HCT116 (cell line): ENCODE results near the gene MYCBP. TPM values are rescaled to one million over a fixed set of nuclear protein-coding genes. Genes with fewer than 3 reads are reported as not detected.

ENCODE experiments used
- ATAC-seq: fragments of 200-7000 bp; cut with Tn5 transposase; 2 replicates; pipeline ENCODE4 v1.9.1; 2020; ENCODE audit warnings: mild to moderate bottlenecking, moderate library complexity
- BruUV-seq: library from RNA; stranded (reverse); fragments of 400-500 nt; replicated peaks from 2 replicates; lab custom pipeline; 2021; lab: Mats Ljungman, UMichigan
- CTCF ChIA-PET: fragments of 300-600 bp; sonication (Branson Sonifier 250); formaldehyde crosslinking; loops from one replicate; lab custom pipeline; 2021; ENCODE audit warnings: antibody characterized with exemption; lab: Charles Lee
- POLR2A ChIA-PET: fragments of 300-600, 350-600 bp; sonication (Branson Sonifier 250); formaldehyde crosslinking; loops from one replicate; lab custom pipeline; 2021; ENCODE audit warnings: antibody characterized with exemption; lab: Charles Lee
- RAD21 ChIA-PET, 2 experiments: fragments of 300-600 bp; sonication (Branson Sonifier 250); formaldehyde crosslinking; loops; one replicate each; lab custom pipeline; 2023; ENCODE audit warnings: low total read pairs in 2 of 2; ENCODE audit not compliant: uncharacterized antibody in 2 of 2, unreplicated experiment in 2 of 2, low non-redundant PET in 1 of 2; lab: Charles Lee
- DNase-seq: peaks from one replicate; pipeline ENCODE4 v3.0.0-alpha.2; 2010; ENCODE audit warnings: low read depth, low spot score
- H2AFZ ChIP-seq: fragments of 200-600 bp; shearing (Covaris generic), sonication (generic); 2 replicates; pipeline ENCODE4 v1.6.1; 2017; ENCODE audit warnings: low read depth, mixed run types, mixed read lengths, antibody characterized with exemption, low read length; ENCODE audit not compliant: poor library complexity, severe bottlenecking
- H3K27ac ChIP-seq: 2 replicates; pipeline ENCODE4 v1.5.1; 2012; ENCODE audit warnings: low read depth, low read length
- H3K27me3 ChIP-seq: fragments of 200-600 bp; sonication (generic); 2 replicates; pipeline ENCODE4 v1.6.1; 2016; ENCODE audit warnings: mixed run types, low read length, mixed read lengths; ENCODE audit not compliant: insufficient read depth
- H3K36me3 ChIP-seq, 2 experiments: fragments of 200-500 bp in 1 of 2; fragments of 200-600 bp in 1 of 2; sonication (Bioruptor generic) in 1 of 2; sonication (generic) in 1 of 2; 2 replicates each; pipeline versions ENCODE4 v1.5.1 to v1.6.1; 2014 to 2016; ENCODE audit warnings: low read length in 2 of 2, inconsistent platforms in 1 of 2, mixed read lengths in 1 of 2, mixed run types in 1 of 2; ENCODE audit not compliant: insufficient read depth in 2 of 2, control insufficient read depth in 1 of 2
- H3K4me1 ChIP-seq, 2 experiments: fragments of 200-600 bp in 1 of 2; sonication (generic) in 1 of 2; 2 replicates each; pipeline versions ENCODE4 v1.5.1 to v1.6.1; 2012 to 2017; ENCODE audit warnings: low read length in 2 of 2, inconsistent platforms in 1 of 2, mild to moderate bottlenecking in 1 of 2, mixed read lengths in 1 of 2, mixed run types in 1 of 2, moderate library complexity in 1 of 2; ENCODE audit not compliant: insufficient read depth in 2 of 2, control insufficient read depth in 1 of 2
- H3K4me2 ChIP-seq: fragments of 200-600 bp; sonication (generic); 2 replicates; pipeline ENCODE4 v1.6.1; 2017; ENCODE audit warnings: mixed run types, low read length, mixed read lengths
- H3K4me3 ChIP-seq, 2 experiments: fragments of 200-600 bp in 1 of 2; sonication (generic) in 1 of 2; replicated peaks in 1 of 2; 2 replicates each; pipeline ENCODE4 v1.5.1; 2011 to 2016; ENCODE audit warnings: low read length in 2 of 2, control low read depth in 1 of 2, low read depth in 1 of 2, mild to moderate bottlenecking in 1 of 2, mixed read lengths in 1 of 2, mixed run types in 1 of 2
- H3K79me2 ChIP-seq: fragments of 200-600 bp; sonication (generic); 2 replicates; pipeline ENCODE4 v1.6.1; 2017; ENCODE audit warnings: mild to moderate bottlenecking, mixed run types, low read length, moderate library complexity, mixed read lengths; ENCODE audit not compliant: insufficient read depth
- H3K9ac ChIP-seq: fragments of 200-600 bp; sonication (generic); 2 replicates; pipeline ENCODE4 v1.6.1; 2016; ENCODE audit warnings: low read length, mixed read lengths
- H3K9me2 ChIP-seq: fragments of 200-600 bp; sonication (generic), shearing (Covaris generic); 2 replicates; pipeline ENCODE4 v1.6.1; 2017; ENCODE audit warnings: mixed run types, mild to moderate bottlenecking, moderate library complexity; ENCODE audit not compliant: insufficient read depth
- H3K9me3 ChIP-seq, 2 experiments: fragments of 200-500 bp in 1 of 2; fragments of 200-600 bp in 1 of 2; sonication (Bioruptor generic) in 1 of 2; sonication (generic) in 1 of 2; 2 replicates each; pipeline ENCODE4 v1.6.1; 2014 to 2017; ENCODE audit warnings: low read length in 2 of 2, mixed read lengths in 2 of 2, inconsistent platforms in 1 of 2, low read depth in 1 of 2, mild to moderate bottlenecking in 1 of 2, mixed run types in 1 of 2, moderate library complexity in 1 of 2; ENCODE audit not compliant: control insufficient read depth in 1 of 2, insufficient read depth in 1 of 2
- H4K20me1 ChIP-seq: fragments of 200-600 bp; sonication (generic), shearing (Covaris generic); 2 replicates; pipeline ENCODE4 v1.6.1; 2017; ENCODE audit warnings: mixed run types, mild to moderate bottlenecking, moderate library complexity; ENCODE audit not compliant: insufficient read depth
- CBX3 ChIP-seq: IDR thresholded peaks from 2 replicates; pipeline ENCODE4 v1.6.1; 2012; ENCODE audit warnings: low read depth
- CTCF ChIP-seq, 3 experiments: fragments of 200-600 bp in 1 of 3; sonication (generic) in 1 of 3; IDR thresholded peaks in 2 of 3; conservative IDR thresholded peaks in 1 of 3; 2 replicates each; pipeline ENCODE4 v1.5.1; 2012 to 2017; ENCODE audit warnings: low read depth in 2 of 3, low read length in 2 of 3, antibody characterized with exemption in 1 of 3, borderline replicate concordance in 1 of 3, control low read depth in 1 of 3, mild to moderate bottlenecking in 1 of 3, mixed read lengths in 1 of 3, mixed run types in 1 of 3, moderate library complexity in 1 of 3; ENCODE audit not compliant: insufficient read depth in 1 of 3
- EGR1 ChIP-seq: IDR thresholded peaks from 2 replicates; pipeline ENCODE4 v1.6.1; 2012; ENCODE audit warnings: low read depth
- EZH2 ChIP-seq: fragments of 200-600 bp; sonication (generic); IDR thresholded peaks from 2 replicates; pipeline ENCODE4 v1.6.1; 2017; ENCODE audit warnings: antibody characterized with exemption, mixed run types
- FOSL1 ChIP-seq: IDR thresholded peaks from 2 replicates; pipeline ENCODE4 v1.6.1; 2012; ENCODE audit warnings: low read depth
- RAD21 ChIP-seq: IDR thresholded peaks from 2 replicates; pipeline ENCODE4 v1.6.1; 2012; ENCODE audit warnings: low read depth, mild to moderate bottlenecking
- SP1 ChIP-seq: IDR thresholded peaks from 2 replicates; pipeline ENCODE4 v1.6.1; 2012; ENCODE audit warnings: low read depth
- SRF ChIP-seq: IDR thresholded peaks from 2 replicates; pipeline ENCODE4 v1.6.1; 2012; ENCODE audit warnings: low read depth
- YY1 ChIP-seq: IDR thresholded peaks from 2 replicates; pipeline ENCODE4 v1.6.1; 2011; ENCODE audit warnings: low read length, low read depth, moderate library complexity, mild to moderate bottlenecking; ENCODE audit not compliant: insufficient replicate concordance; ENCODE audit errors: extremely low read depth
- ZFX ChIP-seq: fragments of 450-650 bp; IDR thresholded peaks from 2 replicates; pipeline ENCODE4 v1.6.1; 2017
- ZNF274 ChIP-seq: fragments of 200-500 bp; sonication (Bioruptor generic); IDR thresholded peaks from 2 replicates; pipeline ENCODE4 v1.6.1; 2014; ENCODE audit warnings: mild to moderate bottlenecking, low read depth, low read length, inconsistent platforms
- intact Hi-C: fragments of 100-400 bp; cut with micrococcal nuclease; formaldehyde crosslinking; loops from 2 replicates; pipeline ENCODE4 v1.10.0; 2022
- total RNA-seq: library from RNA; stranded (reverse); gene quantifications from one replicate; pipeline ENCODE4 v1.2.1, GENCODE V29; 2021; ENCODE audit not compliant: unreplicated experiment
- TF ChIP-seq, protein P1 (sequence below): IDR thresholded peaks from 2 replicates; pipeline ENCODE4 v1.6.1; 2011; ENCODE audit warnings: mild to moderate bottlenecking, low read length, moderate library complexity; ENCODE audit not compliant: insufficient replicate concordance; ENCODE audit errors: extremely low read depth

MYCBP gene
- total RNA-seq, 1 experiment from 2014 or later, result 40.2 TPM

- Histone ChIP-seq H4K20me1 (no peaks in the 10 kb centered on the region), H3K4me1 (no peaks in the 10 kb centered on the region), H3K9me2 (no peaks in the 10 kb centered on the region), H2AFZ (no peak overlapping the region)
- RAD21 ChIA-PET, result no interaction called here
- no peak for DNase-seq
- TF ChIP-seq FOSL1, result no peak
- no peak for TF ChIP-seq SRF
- TF ChIP-seq SP1, result no peak
- TF ChIP-seq RAD21, result no peak
- TF ChIP-seq, protein P1, sequence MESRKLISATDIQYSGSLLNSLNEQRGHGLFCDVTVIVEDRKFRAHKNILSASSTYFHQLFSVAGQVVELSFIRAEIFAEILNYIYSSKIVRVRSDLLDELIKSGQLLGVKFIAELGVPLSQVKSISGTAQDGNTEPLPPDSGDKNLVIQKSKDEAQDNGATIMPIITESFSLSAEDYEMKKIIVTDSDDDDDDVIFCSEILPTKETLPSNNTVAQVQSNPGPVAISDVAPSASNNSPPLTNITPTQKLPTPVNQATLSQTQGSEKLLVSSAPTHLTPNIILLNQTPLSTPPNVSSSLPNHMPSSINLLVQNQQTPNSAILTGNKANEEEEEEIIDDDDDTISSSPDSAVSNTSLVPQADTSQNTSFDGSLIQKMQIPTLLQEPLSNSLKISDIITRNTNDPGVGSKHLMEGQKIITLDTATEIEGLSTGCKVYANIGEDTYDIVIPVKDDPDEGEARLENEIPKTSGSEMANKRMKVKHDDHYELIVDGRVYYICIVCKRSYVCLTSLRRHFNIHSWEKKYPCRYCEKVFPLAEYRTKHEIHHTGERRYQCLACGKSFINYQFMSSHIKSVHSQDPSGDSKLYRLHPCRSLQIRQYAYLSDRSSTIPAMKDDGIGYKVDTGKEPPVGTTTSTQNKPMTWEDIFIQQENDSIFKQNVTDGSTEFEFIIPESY, result no peak
- no peak for TF ChIP-seq ZNF274
- TF ChIP-seq, all 23 proteins: peak for 0
- intact Hi-C loops, result no loop called here
- no peaks in the 10 kb centered on the region for H3K27me3 ChIP-seq
- CTCF ChIA-PET, result no interaction called here
- H3K4me3 ChIP-seq, result no peak overlapping the region
- no peaks in the 10 kb centered on the region for H3K9me3 ChIP-seq
- no TSS peak for BruUV-seq
- H3K36me3 ChIP-seq, result peaks cover 0 to 2% of the 10 kb centered on the region in 2 experiments; a peak in 2 of 4 replicates
- no peak overlapping the region for H3K9ac ChIP-seq
- no peaks in the 10 kb centered on the region for H3K79me2 ChIP-seq
- POLR2A ChIA-PET, result no interaction called here
- no peak overlapping the region for H3K4me2 ChIP-seq
- no peak for ATAC-seq
- H3K27ac ChIP-seq, result no peak overlapping the region
These were observed 25.1 kb downstream of the MYCBP start for GRCh38 chr1:38848071-38848470.

DNA sequence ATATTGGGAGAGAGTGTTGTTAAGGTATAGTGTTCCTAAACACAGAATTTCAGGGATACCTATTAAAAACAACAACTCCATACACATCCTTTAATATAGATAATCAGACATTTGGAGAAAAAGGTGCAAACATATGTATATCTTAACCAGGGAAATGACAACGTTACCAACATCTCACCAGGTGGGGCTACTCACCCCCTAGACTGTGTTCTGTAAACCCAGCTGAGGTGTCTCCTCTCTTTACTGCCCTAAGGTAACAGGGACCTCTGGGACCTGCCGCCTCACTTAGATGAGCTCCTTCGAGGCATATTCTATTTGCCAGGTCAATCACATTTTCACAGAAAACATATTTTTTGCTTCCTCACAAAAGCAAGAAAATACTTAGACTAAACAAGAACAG lies 26.9 kb downstream of the MYCBP start:
- H3K9me2 ChIP-seq, result no peaks in the 10 kb centered on the region
- DNase-seq (no peak), ATAC-seq (no peak)
- no peak overlapping the region for H3K9ac ChIP-seq
- peaks cover 0 to 2% of the 10 kb centered on the region in 2 experiments; a peak in 2 of 4 replicates for H3K36me3 ChIP-seq
- no TSS peak for BruUV-seq
- no peak overlapping the region for H3K27ac ChIP-seq
- H3K4me1 ChIP-seq, result no peaks in the 10 kb centered on the region
- no peaks in the 10 kb centered on the region for H3K27me3 ChIP-seq
- H2AFZ ChIP-seq, result no peak overlapping the region
- no peaks in the 10 kb centered on the region for H3K79me2 ChIP-seq
- no peak overlapping the region for H3K4me3 ChIP-seq
- no peaks in the 10 kb centered on the region for H4K20me1 ChIP-seq
- ChIA-PET RAD21 (no interaction called here), POLR2A (no interaction called here), CTCF (interaction anchor here (0.7 to 1.3 kb wide), 3 partner anchors 11 to 693 kb away, joined by 3 to 4 read pairs (median 3); no protein-coding TSS in a partner anchor)
- intact Hi-C loops, result no loop called here
- H3K9me3 ChIP-seq, result no peaks in the 10 kb centered on the region
- H3K4me2 ChIP-seq, result no peak overlapping the region
- TF ChIP-seq SRF (no peak), SP1 (no peak), EGR1 (no peak), YY1 (no peak), RAD21 (peak; percentile 44), EZH2 (no peak), CTCF (IDR thresholded peaks at IDR 0.05 in 2 of 3, conservative IDR thresholded peaks at IDR 0.05 in 1 of 3; ENCODE audit: borderline replicate concordance in 1 of 3, insufficient read depth in 1 of 3, low read depth in 2 of 3, low read length in 2 of 3) (0 out of 6 replicates have a peak, but pooled peaks of 2 of the 3 experiments have one; percentile 9 to 17), CBX3 (no peak), ZFX (no peak), FOSL1 (no peak)
